Measurements from ENCODE around the gene COL23A1. TPM values are rescaled to one million over a fixed set of nuclear protein-coding genes. Genes with fewer than 3 reads are reported as not detected.

The COL23A1 gene
- total RNA-seq, 1 donor from 2014 or later = 0.96 TPM

GRCh38 chr5:178477802-178478201, 112.4 kb downstream of the COL23A1 start:
- no peak for DNase-seq (ENCODE audit: low spot score)

GRCh38 chr5:178476972-178477754, 113.0 kb downstream of the COL23A1 start:
- peak; percentile 56 for DNase-seq (ENCODE audit: low spot score)

- DNase-seq (ENCODE audit: low spot score) = no peak
These were observed 113.7 kb downstream of the COL23A1 start for GRCh38 chr5:178476531-178476930.

GRCh38 chr5:178475422-178475821, 114.8 kb downstream of the COL23A1 start:
- DNase-seq (ENCODE audit: low spot score) = no peak

- no peak for DNase-seq (ENCODE audit: low spot score)
These were observed 115.5 kb downstream of the COL23A1 start for GRCh38 chr5:178474562-178475184.

GRCh38 chr5:178473854-178474253, 116.3 kb downstream of the COL23A1 start:
- no peak for DNase-seq (ENCODE audit: low spot score)

GRCh38 chr5:178472138-178472537, 118.1 kb downstream of the COL23A1 start:
- no peak for DNase-seq (ENCODE audit: low spot score)

- peak; percentile 59 for DNase-seq (ENCODE audit: low spot score)
These were observed 118.5 kb downstream of the COL23A1 start for GRCh38 chr5:178471711-178472110.

- DNase-seq (ENCODE audit: low spot score) = no peak
These were observed 119.5 kb downstream of the COL23A1 start for GRCh38 chr5:178470760-178471025.

GRCh38 chr5:178469975-178470759, 120.0 kb downstream of the COL23A1 start:
- peak; percentile 41 for DNase-seq (ENCODE audit: low spot score)

- no peak for DNase-seq (ENCODE audit: low spot score)
These were observed 120.9 kb downstream of the COL23A1 start for GRCh38 chr5:178469011-178469974.

GRCh38 chr5:178468196-178468685, 122.0 kb downstream of the COL23A1 start:
- no peak for DNase-seq (ENCODE audit: low spot score)

GRCh38 chr5:178467568-178468195, 122.5 kb downstream of the COL23A1 start:
- peak; percentile 66 for DNase-seq (ENCODE audit: low spot score)

- DNase-seq (ENCODE audit: low spot score) = no peak
These were observed 123.0 kb downstream of the COL23A1 start for GRCh38 chr5:178467205-178467567.

- no peak for DNase-seq (ENCODE audit: low spot score)
These were observed 123.9 kb downstream of the COL23A1 start for GRCh38 chr5:178466342-178466741.

- DNase-seq (ENCODE audit: low spot score) = no peak
These were observed 124.3 kb downstream of the COL23A1 start for GRCh38 chr5:178465861-178466288.

- DNase-seq (ENCODE audit: low spot score) = peak; percentile 62
These were observed 124.8 kb downstream of the COL23A1 start for GRCh38 chr5:178465228-178465860.

GRCh38 chr5:178464431-178465048, 125.7 kb downstream of the COL23A1 start:
- no peak for DNase-seq (ENCODE audit: low spot score)

- DNase-seq (ENCODE audit: low spot score) = no peak
These were observed 126.7 kb downstream of the COL23A1 start for GRCh38 chr5:178463321-178464155.

Measured in umbilical cord (tissue), 2 donors.